ENCODE data around the gene ADCY7. TPM values are rescaled to one million over a fixed set of nuclear protein-coding genes. Genes with fewer than 3 reads are reported as not detected.

The ADCY7 gene
- total RNA-seq, 1 donor from 2014 or later: 30.3 TPM

GRCh38 chr16:50315346-50315997 lies 49.1 kb downstream of the ADCY7 start:
- H3K27ac Mint-ChIP-seq (ENCODE audit: unreplicated experiment): peak overlapping the region; percentile 77

GRCh38 chr16:50316102-50316847 lies 49.9 kb downstream of the ADCY7 start:
- Mint-ChIP-seq H3K4me1 (ENCODE audit: low read depth, unreplicated experiment) (peaks cover 31% of the 10 kb centered on the region), H3K9me3 (ENCODE audit: unreplicated experiment) (no peaks in the 10 kb centered on the region), H3K27me3 (ENCODE audit: low read depth, unreplicated experiment) (no peaks in the 10 kb centered on the region), H3K27ac (ENCODE audit: unreplicated experiment) (peak overlapping the region; percentile 72), H3K4me3 (ENCODE audit: unreplicated experiment) (no peak overlapping the region), H3K36me3 (ENCODE audit: low read depth, unreplicated experiment) (peaks cover 11% of the 10 kb centered on the region)
- H3K4me3 ChIP-seq (ENCODE audit: insufficient read depth, low read depth, low read length): no peak overlapping the region
- no peaks in the 10 kb centered on the region for H3K9me3 ChIP-seq (ENCODE audit: insufficient read depth, low read depth, low read length)
- no peak overlapping the region for H3K9ac ChIP-seq (ENCODE audit: low read length)
- H3K27me3 ChIP-seq (ENCODE audit: insufficient read depth, low read length): no peaks in the 10 kb centered on the region
- H2AFZ ChIP-seq (ENCODE audit: low read depth, low read length): no peak overlapping the region
- no peak overlapping the region for H3K27ac ChIP-seq (ENCODE audit: low read depth, low read length)
- H3K36me3 ChIP-seq (ENCODE audit: insufficient read depth, low read length): peaks cover 51% of the 10 kb centered on the region
- DNase-seq (ENCODE audit: low read depth): no peak
- peaks cover 9% of the 10 kb centered on the region for H4K20me1 ChIP-seq (ENCODE audit: insufficient read depth, low read length)
- TF ChIP-seq, protein P1, sequence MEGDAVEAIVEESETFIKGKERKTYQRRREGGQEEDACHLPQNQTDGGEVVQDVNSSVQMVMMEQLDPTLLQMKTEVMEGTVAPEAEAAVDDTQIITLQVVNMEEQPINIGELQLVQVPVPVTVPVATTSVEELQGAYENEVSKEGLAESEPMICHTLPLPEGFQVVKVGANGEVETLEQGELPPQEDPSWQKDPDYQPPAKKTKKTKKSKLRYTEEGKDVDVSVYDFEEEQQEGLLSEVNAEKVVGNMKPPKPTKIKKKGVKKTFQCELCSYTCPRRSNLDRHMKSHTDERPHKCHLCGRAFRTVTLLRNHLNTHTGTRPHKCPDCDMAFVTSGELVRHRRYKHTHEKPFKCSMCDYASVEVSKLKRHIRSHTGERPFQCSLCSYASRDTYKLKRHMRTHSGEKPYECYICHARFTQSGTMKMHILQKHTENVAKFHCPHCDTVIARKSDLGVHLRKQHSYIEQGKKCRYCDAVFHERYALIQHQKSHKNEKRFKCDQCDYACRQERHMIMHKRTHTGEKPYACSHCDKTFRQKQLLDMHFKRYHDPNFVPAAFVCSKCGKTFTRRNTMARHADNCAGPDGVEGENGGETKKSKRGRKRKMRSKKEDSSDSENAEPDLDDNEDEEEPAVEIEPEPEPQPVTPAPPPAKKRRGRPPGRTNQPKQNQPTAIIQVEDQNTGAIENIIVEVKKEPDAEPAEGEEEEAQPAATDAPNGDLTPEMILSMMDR (IDR thresholded peaks at IDR 0.05; ENCODE audit: insufficient read depth, low read depth, low read length): no peak
- no peak for TF ChIP-seq EZH2 (IDR thresholded peaks at IDR 0.05; ENCODE audit: insufficient read depth, low read length)
- no peak for FAIRE-seq
- H3K79me2 ChIP-seq (ENCODE audit: insufficient read depth, low read length): no peaks in the 10 kb centered on the region
- H3K4me1 ChIP-seq (ENCODE audit: insufficient read depth, low read length): peaks cover 16% of the 10 kb centered on the region
- no peak overlapping the region for H3K4me2 ChIP-seq (ENCODE audit: low read length)

More at GRCh38 chr16:50315346-50315997, 49.1 kb downstream of the ADCY7 start:
- Histone ChIP-seq H3K4me2 (ENCODE audit: low read length) (no peak overlapping the region), H3K79me2 (ENCODE audit: insufficient read depth, low read length) (no peaks in the 10 kb centered on the region), H3K36me3 (ENCODE audit: insufficient read depth, low read length) (peaks cover 46% of the 10 kb centered on the region), H2AFZ (ENCODE audit: low read depth, low read length) (no peak overlapping the region), H3K27ac (ENCODE audit: low read depth, low read length) (no peak overlapping the region), H3K9ac (ENCODE audit: low read length) (no peak overlapping the region), H3K4me1 (ENCODE audit: insufficient read depth, low read length) (peaks cover 16% of the 10 kb centered on the region), H3K9me3 (ENCODE audit: insufficient read depth, low read depth, low read length) (no peaks in the 10 kb centered on the region), H3K4me3 (ENCODE audit: insufficient read depth, low read depth, low read length) (no peak overlapping the region), H4K20me1 (ENCODE audit: insufficient read depth, low read length) (peaks cover 9% of the 10 kb centered on the region), H3K27me3 (ENCODE audit: insufficient read depth, low read length) (no peaks in the 10 kb centered on the region)
- H3K27me3 Mint-ChIP-seq (ENCODE audit: low read depth, unreplicated experiment): no peaks in the 10 kb centered on the region
- no peak overlapping the region for H3K4me3 Mint-ChIP-seq (ENCODE audit: unreplicated experiment)
- peaks cover 31% of the 10 kb centered on the region for H3K4me1 Mint-ChIP-seq (ENCODE audit: low read depth, unreplicated experiment)
- TF ChIP-seq EZH2 (IDR thresholded peaks at IDR 0.05; ENCODE audit: insufficient read depth, low read length): no peak
- TF ChIP-seq, protein P1 (IDR thresholded peaks at IDR 0.05; ENCODE audit: insufficient read depth, low read depth, low read length): no peak
- H3K9me3 Mint-ChIP-seq (ENCODE audit: unreplicated experiment): no peaks in the 10 kb centered on the region
- no peak for FAIRE-seq
- no peak for DNase-seq (ENCODE audit: low read depth)
- H3K36me3 Mint-ChIP-seq (ENCODE audit: low read depth, unreplicated experiment): peaks cover 11% of the 10 kb centered on the region
